ENCODE data around the gene INTU. TPM values are rescaled to one million over a fixed set of nuclear protein-coding genes. Genes with fewer than 3 reads are reported as not detected.

Gene INTU
- total RNA-seq, 1 experiment from 2014 or later, result not detected

DNA sequence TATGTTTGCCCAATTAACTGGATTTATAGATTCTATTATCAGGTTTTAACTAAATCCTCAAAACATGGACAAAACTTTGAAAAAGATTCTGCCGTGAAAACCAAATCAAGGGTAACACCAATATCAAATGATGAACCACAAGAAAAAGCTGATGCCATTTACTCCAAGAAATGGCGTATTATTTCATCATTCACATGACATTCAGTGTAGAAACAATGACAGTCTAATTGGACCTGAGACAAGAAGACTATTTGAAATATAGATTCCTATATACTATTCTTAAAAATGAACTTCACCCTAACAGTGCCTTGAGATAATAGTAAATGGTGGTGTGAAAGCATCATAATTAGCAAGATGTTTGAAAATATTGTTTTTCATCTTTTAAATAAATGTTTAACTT is 102.2 kb downstream of the INTU start:
- Histone ChIP-seq H3K9ac (ENCODE audit: low read length) (no peak overlapping the region), H3K9me2 (replicated peaks; ENCODE audit: insufficient read depth, low read length) (no peaks in the 10 kb centered on the region), H3K27me3 (ENCODE audit: low read length) (no peaks in the 10 kb centered on the region), H3K4me2 (ENCODE audit: low read depth, low read length, poor library complexity, severe bottlenecking) (no peak overlapping the region), H4K20me1 (ENCODE audit: insufficient read depth, low read depth, low read length) (no peaks in the 10 kb centered on the region), H2AFZ (ENCODE audit: low read length) (no peak overlapping the region), H3K36me3 (ENCODE audit: insufficient read depth, low read length) (no peaks in the 10 kb centered on the region), H3K27ac (ENCODE audit: low read length) (no peak overlapping the region), H3K4me1 (ENCODE audit: low read length) (peaks cover 5% of the 10 kb centered on the region; the same call in 1 of the 2 replicates), H3K9me3 (ENCODE audit: low read length) (no peaks in the 10 kb centered on the region), H3K79me2 (ENCODE audit: low read length) (no peaks in the 10 kb centered on the region), H3K4me3 (ENCODE audit: low read length) (no peak overlapping the region)
- DNase-seq, result no peak

DNA sequence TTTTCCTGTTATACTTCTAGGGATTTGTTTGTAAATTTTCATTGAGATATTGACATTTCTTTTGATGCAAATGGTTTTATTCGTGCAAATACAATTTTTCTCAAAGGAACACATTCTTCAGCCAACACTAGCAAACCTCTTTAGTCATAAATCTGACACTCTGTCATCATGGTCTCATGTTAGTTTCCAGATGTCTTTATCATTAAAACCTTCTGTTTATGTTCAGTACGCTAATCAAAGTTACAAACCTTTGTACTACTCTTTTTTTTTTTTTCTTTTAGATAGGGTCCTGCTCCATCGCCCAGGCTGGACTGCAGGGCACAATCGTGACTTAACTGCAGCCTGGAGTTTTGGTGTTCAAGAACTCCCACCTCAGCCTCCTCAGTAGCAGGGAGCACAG is 104.5 kb downstream of the INTU start:
- no peaks in the 10 kb centered on the region for H3K79me2 ChIP-seq (ENCODE audit: low read length)
- H3K9me3 ChIP-seq (ENCODE audit: low read length), result no peaks in the 10 kb centered on the region
- H3K9me2 ChIP-seq (replicated peaks; ENCODE audit: insufficient read depth, low read length), result no peaks in the 10 kb centered on the region
- no peak overlapping the region for H3K27ac ChIP-seq (ENCODE audit: low read length)
- no peak overlapping the region for H3K4me3 ChIP-seq (ENCODE audit: low read length)
- H3K9ac ChIP-seq (ENCODE audit: low read length), result no peak overlapping the region
- no peaks in the 10 kb centered on the region for H3K27me3 ChIP-seq (ENCODE audit: low read length)
- no peaks in the 10 kb centered on the region for H4K20me1 ChIP-seq (ENCODE audit: insufficient read depth, low read depth, low read length)
- no peak for DNase-seq
- peaks cover 5% of the 10 kb centered on the region; the same call in 1 of the 2 replicates for H3K4me1 ChIP-seq (ENCODE audit: low read length)
- no peak overlapping the region for H2AFZ ChIP-seq (ENCODE audit: low read length)
- H3K4me2 ChIP-seq (ENCODE audit: low read depth, low read length, poor library complexity, severe bottlenecking), result no peak overlapping the region
- no peaks in the 10 kb centered on the region for H3K36me3 ChIP-seq (ENCODE audit: insufficient read depth, low read length)

DNA sequence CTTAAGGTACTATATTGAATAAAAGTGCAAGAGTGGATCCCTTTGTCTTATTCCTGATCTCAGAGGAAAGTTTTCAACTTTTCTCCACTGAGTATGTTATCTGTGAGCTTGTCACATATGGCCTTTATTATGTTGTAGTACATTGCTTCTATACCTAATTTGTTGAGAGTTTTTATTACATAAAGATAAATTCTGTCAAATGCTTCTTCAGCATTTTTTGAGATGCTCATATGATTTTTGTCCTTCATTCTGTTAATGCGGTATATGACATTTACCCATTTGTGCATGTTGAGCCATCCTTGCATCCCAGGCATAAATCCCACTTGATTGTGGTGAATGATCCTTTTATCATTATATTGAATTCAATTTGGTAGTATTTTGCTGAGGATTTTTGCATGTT is 108.5 kb downstream of the INTU start:
- no peak overlapping the region for H3K4me2 ChIP-seq (ENCODE audit: low read depth, low read length, poor library complexity, severe bottlenecking)
- no peaks in the 10 kb centered on the region for H3K79me2 ChIP-seq (ENCODE audit: low read length)
- no peak overlapping the region for H3K9ac ChIP-seq (ENCODE audit: low read length)
- H3K9me3 ChIP-seq (ENCODE audit: low read length), result no peaks in the 10 kb centered on the region
- H3K9me2 ChIP-seq (replicated peaks; ENCODE audit: insufficient read depth, low read length), result no peaks in the 10 kb centered on the region
- no peak for DNase-seq
- no peak overlapping the region for H3K4me3 ChIP-seq (ENCODE audit: low read length)
- H3K4me1 ChIP-seq (ENCODE audit: low read length), result no peaks in the 10 kb centered on the region
- H3K27me3 ChIP-seq (ENCODE audit: low read length), result no peaks in the 10 kb centered on the region
- H4K20me1 ChIP-seq (ENCODE audit: insufficient read depth, low read depth, low read length), result no peaks in the 10 kb centered on the region
- no peak overlapping the region for H3K27ac ChIP-seq (ENCODE audit: low read length)
- H3K36me3 ChIP-seq (ENCODE audit: insufficient read depth, low read length), result no peaks in the 10 kb centered on the region
- no peak overlapping the region for H2AFZ ChIP-seq (ENCODE audit: low read length)

DNA sequence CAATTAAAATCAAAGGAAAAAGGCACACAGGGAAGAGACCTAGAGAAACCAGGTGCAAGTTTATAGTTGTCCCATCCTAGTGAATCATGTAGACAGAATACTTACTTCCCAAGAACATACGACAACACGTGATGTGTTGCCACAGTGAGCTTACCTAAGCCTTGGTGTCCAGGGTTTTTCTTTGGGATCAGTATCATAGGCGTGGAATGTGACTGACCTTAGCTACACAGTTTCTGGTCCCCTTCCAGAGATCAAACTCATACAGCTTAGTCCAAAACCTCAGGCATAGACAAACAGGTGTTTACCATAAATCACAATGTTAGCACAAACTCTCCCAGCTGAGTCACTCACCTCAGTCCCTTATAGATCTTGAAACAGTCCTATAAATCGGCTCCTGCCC is 115.1 kb downstream of the INTU start:
- H3K4me2 ChIP-seq (ENCODE audit: low read depth, low read length, poor library complexity, severe bottlenecking), result no peak overlapping the region
- no peak overlapping the region for H3K4me3 ChIP-seq (ENCODE audit: low read length)
- no peak overlapping the region for H3K27ac ChIP-seq (ENCODE audit: low read length)
- H3K79me2 ChIP-seq (ENCODE audit: low read length), result no peaks in the 10 kb centered on the region
- H3K36me3 ChIP-seq (ENCODE audit: insufficient read depth, low read length), result no peaks in the 10 kb centered on the region; the same call in 1 of the 2 replicates
- no peak for DNase-seq
- H2AFZ ChIP-seq (ENCODE audit: low read length), result no peak overlapping the region
- H3K9ac ChIP-seq (ENCODE audit: low read length), result no peak overlapping the region
- H3K9me3 ChIP-seq (ENCODE audit: low read length), result peaks cover 22% of the 10 kb centered on the region
- no peaks in the 10 kb centered on the region for H3K27me3 ChIP-seq (ENCODE audit: low read length)
- no peaks in the 10 kb centered on the region for H3K4me1 ChIP-seq (ENCODE audit: low read length)
- H4K20me1 ChIP-seq (ENCODE audit: insufficient read depth, low read depth, low read length), result no peaks in the 10 kb centered on the region
- H3K9me2 ChIP-seq (replicated peaks; ENCODE audit: insufficient read depth, low read length), result no peaks in the 10 kb centered on the region

DNA sequence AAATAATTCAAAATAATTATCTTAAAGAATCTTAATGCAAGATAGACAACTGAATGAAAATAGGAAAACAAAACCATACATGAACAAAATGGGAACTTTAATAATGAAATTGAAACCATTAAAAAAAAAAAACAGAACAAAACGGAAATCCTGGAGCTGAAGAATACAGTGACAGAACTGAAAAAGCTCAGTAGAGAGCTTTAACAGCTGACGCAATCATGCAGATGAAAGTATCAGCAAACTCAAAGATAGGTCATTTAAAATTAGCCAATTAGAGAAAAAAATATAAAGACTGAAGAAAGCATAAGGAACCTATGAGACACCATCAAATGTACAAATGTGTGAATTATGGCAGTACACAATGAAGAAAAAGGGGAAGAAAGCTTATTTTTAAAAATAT is 116.2 kb downstream of the INTU start:
- no peaks in the 10 kb centered on the region for H3K79me2 ChIP-seq (ENCODE audit: low read length)
- H3K4me1 ChIP-seq (ENCODE audit: low read length), result no peaks in the 10 kb centered on the region
- H3K9ac ChIP-seq (ENCODE audit: low read length), result no peak overlapping the region
- no peak overlapping the region for H2AFZ ChIP-seq (ENCODE audit: low read length)
- no peaks in the 10 kb centered on the region for H4K20me1 ChIP-seq (ENCODE audit: insufficient read depth, low read depth, low read length)
- H3K27me3 ChIP-seq (ENCODE audit: low read length), result no peaks in the 10 kb centered on the region
- no peaks in the 10 kb centered on the region; the same call in 1 of the 2 replicates for H3K36me3 ChIP-seq (ENCODE audit: insufficient read depth, low read length)
- H3K4me2 ChIP-seq (ENCODE audit: low read depth, low read length, poor library complexity, severe bottlenecking), result no peak overlapping the region
- no peak overlapping the region for H3K4me3 ChIP-seq (ENCODE audit: low read length)
- DNase-seq, result no peak
- H3K27ac ChIP-seq (ENCODE audit: low read length), result no peak overlapping the region
- no peaks in the 10 kb centered on the region for H3K9me2 ChIP-seq (replicated peaks; ENCODE audit: insufficient read depth, low read length)
- peaks cover 22% of the 10 kb centered on the region for H3K9me3 ChIP-seq (ENCODE audit: low read length)

DNA sequence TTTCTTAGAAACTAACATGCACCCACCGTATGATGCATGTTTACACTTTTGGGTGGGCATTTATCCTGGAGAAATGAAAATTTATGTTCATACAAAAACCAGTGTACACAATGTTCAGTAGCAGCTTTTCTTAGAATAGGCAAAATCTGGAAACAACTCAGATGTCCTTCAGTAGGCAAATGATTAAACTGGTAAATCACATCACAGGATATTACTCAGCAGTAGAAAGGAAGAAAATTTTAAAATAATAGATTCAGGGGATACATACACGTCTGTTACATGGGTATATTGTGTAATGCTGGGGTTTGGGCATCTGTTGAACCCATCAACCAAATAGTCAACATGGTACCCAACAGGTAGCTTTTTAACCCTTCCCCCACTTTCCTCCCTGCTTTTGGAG is 124.1 kb downstream of the INTU start:
- H3K4me1 ChIP-seq (ENCODE audit: low read length), result no peaks in the 10 kb centered on the region
- no peak overlapping the region for H3K4me3 ChIP-seq (ENCODE audit: low read length)
- H3K36me3 ChIP-seq (ENCODE audit: insufficient read depth, low read length), result no peaks in the 10 kb centered on the region
- H4K20me1 ChIP-seq (ENCODE audit: insufficient read depth, low read depth, low read length), result no peaks in the 10 kb centered on the region
- H3K27me3 ChIP-seq (ENCODE audit: low read length), result no peaks in the 10 kb centered on the region
- DNase-seq, result no peak
- no peaks in the 10 kb centered on the region for H3K9me2 ChIP-seq (replicated peaks; ENCODE audit: insufficient read depth, low read length)
- no peaks in the 10 kb centered on the region for H3K9me3 ChIP-seq (ENCODE audit: low read length)
- no peaks in the 10 kb centered on the region for H3K79me2 ChIP-seq (ENCODE audit: low read length)
- no peak overlapping the region for H3K9ac ChIP-seq (ENCODE audit: low read length)
- no peak overlapping the region for H2AFZ ChIP-seq (ENCODE audit: low read length)
- no peak overlapping the region for H3K4me2 ChIP-seq (ENCODE audit: low read depth, low read length, poor library complexity, severe bottlenecking)
- H3K27ac ChIP-seq (ENCODE audit: low read length), result no peak overlapping the region

DNA sequence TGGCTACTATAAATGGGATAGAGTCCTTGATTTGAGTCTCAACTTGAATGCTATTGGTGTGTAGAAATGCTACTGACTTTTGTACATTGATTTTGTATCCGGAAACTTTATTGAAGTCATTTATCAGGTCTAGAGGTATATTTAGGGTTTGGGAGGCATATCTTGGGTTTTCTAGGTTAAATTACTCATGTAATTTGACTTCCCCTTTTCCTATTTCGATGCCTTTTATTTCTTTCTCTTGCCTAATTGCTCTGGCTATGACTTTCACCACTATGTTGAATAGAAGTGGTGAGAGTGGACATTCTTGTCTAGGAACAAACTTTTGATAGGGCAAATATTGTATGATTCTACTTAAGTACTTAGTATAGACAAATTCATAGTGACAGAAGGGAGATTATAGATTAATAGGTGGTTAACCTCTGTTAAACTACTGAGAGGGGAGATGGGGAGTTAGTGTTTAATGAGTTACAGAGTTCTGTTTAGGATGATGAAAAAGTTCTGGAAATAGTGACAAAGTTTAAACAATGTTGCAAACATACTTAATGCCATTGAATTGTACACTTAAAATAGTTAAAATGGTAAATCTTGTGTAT is 126.6 kb downstream of the INTU start:
- H3K4me1 ChIP-seq (ENCODE audit: low read length), result no peaks in the 10 kb centered on the region
- no peak overlapping the region for H2AFZ ChIP-seq (ENCODE audit: low read length)
- H3K9me3 ChIP-seq (ENCODE audit: low read length), result no peaks in the 10 kb centered on the region
- no peaks in the 10 kb centered on the region for H4K20me1 ChIP-seq (ENCODE audit: insufficient read depth, low read depth, low read length)
- H3K4me2 ChIP-seq (ENCODE audit: low read depth, low read length, poor library complexity, severe bottlenecking), result no peak overlapping the region
- no peaks in the 10 kb centered on the region for H3K27me3 ChIP-seq (ENCODE audit: low read length)
- H3K4me3 ChIP-seq (ENCODE audit: low read length), result no peak overlapping the region
- no peak overlapping the region for H3K9ac ChIP-seq (ENCODE audit: low read length)
- no peak for DNase-seq
- no peaks in the 10 kb centered on the region for H3K79me2 ChIP-seq (ENCODE audit: low read length)
- no peaks in the 10 kb centered on the region for H3K36me3 ChIP-seq (ENCODE audit: insufficient read depth, low read length)
- no peaks in the 10 kb centered on the region for H3K9me2 ChIP-seq (replicated peaks; ENCODE audit: insufficient read depth, low read length)
- H3K27ac ChIP-seq (ENCODE audit: low read length), result no peak overlapping the region

DNA sequence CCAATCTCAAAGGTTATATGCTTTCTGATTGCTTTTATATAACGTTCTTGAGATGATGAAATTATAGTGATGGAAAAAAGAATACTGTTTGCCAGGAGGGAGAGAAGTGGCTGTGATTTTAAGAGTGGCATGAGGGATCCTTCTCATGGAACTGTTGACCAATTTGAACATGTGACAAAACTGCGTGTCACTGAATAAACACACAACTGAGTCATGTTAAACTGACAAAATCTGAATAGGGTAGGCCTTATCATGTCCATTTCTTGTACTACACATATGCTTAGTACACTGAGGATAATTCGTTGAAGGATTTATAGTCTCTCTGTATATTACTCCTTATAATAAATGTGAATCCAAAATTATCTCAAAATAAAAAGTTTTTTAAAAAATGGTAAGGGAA is 127.1 kb downstream of the INTU start:
- Histone ChIP-seq H2AFZ (ENCODE audit: low read length) (no peak overlapping the region), H3K4me1 (ENCODE audit: low read length) (no peaks in the 10 kb centered on the region), H4K20me1 (ENCODE audit: insufficient read depth, low read depth, low read length) (no peaks in the 10 kb centered on the region), H3K27me3 (ENCODE audit: low read length) (no peaks in the 10 kb centered on the region), H3K4me2 (ENCODE audit: low read depth, low read length, poor library complexity, severe bottlenecking) (no peak overlapping the region), H3K9ac (ENCODE audit: low read length) (no peak overlapping the region), H3K36me3 (ENCODE audit: insufficient read depth, low read length) (no peaks in the 10 kb centered on the region), H3K27ac (ENCODE audit: low read length) (no peak overlapping the region), H3K9me3 (ENCODE audit: low read length) (no peaks in the 10 kb centered on the region), H3K4me3 (ENCODE audit: low read length) (no peak overlapping the region), H3K79me2 (ENCODE audit: low read length) (no peaks in the 10 kb centered on the region), H3K9me2 (replicated peaks; ENCODE audit: insufficient read depth, low read length) (no peaks in the 10 kb centered on the region)
- DNase-seq, result no peak

Measured in Karpas-422 (cell line).